Medulla oblongata (tissue), 1 donor: Measurements from ENCODE around the gene TENM4.
A peak's percentile ranks its signal among the peaks of the same experiment; 100 is the strongest.

Experiments used
- DNase-seq: peaks from one replicate; pipeline ENCODE4 v3.0.0-alpha.2; 2015; ENCODE audit errors: extremely low spot score

The TENM4 gene

GRCh38 chr11:78753297-78753696 is 687.5 kb downstream of the TENM4 start:
- no peak for DNase-seq

GRCh38 chr11:78752494-78752893 is 688.3 kb downstream of the TENM4 start:
- DNase-seq, result no peak

GRCh38 chr11:78748918-78749690 is 691.7 kb downstream of the TENM4 start:
- no peak for DNase-seq

GRCh38 chr11:78744949-78745348 is 695.9 kb downstream of the TENM4 start:
- DNase-seq, result no peak

GRCh38 chr11:78744202-78744601 is 696.6 kb downstream of the TENM4 start:
- no peak for DNase-seq

GRCh38 chr11:78742430-78742829 is 698.4 kb downstream of the TENM4 start:
- peak; percentile 30 for DNase-seq

GRCh38 chr11:78741741-78742140 is 699.1 kb downstream of the TENM4 start:
- DNase-seq, result no peak

GRCh38 chr11:78740199-78741071 is 700.4 kb downstream of the TENM4 start:
- DNase-seq, result no peak

GRCh38 chr11:78737891-78738290 is 702.9 kb downstream of the TENM4 start:
- DNase-seq, result no peak

- no peak for DNase-seq
Measured at GRCh38 chr11:78737301-78737700, 703.5 kb downstream of the TENM4 start.

GRCh38 chr11:78735711-78736110 is 705.1 kb downstream of the TENM4 start:
- DNase-seq, result no peak

GRCh38 chr11:78733031-78733430 is 707.8 kb downstream of the TENM4 start:
- no peak for DNase-seq

GRCh38 chr11:78732246-78732645 is 708.6 kb downstream of the TENM4 start:
- no peak for DNase-seq

- no peak for DNase-seq
Measured at GRCh38 chr11:78731027-78731426, 709.8 kb downstream of the TENM4 start.

- DNase-seq, result no peak
Measured at GRCh38 chr11:78730267-78730824, 710.5 kb downstream of the TENM4 start.

- DNase-seq, result peak; percentile 55
Measured at GRCh38 chr11:78727816-78728215, 713.0 kb downstream of the TENM4 start.

GRCh38 chr11:78725200-78725599 is 715.6 kb downstream of the TENM4 start:
- DNase-seq, result no peak

- DNase-seq, result no peak
Measured at GRCh38 chr11:78722786-78723185, 718.0 kb downstream of the TENM4 start.

- DNase-seq, result peak; percentile 18
Measured at GRCh38 chr11:78720281-78720989, 720.4 kb downstream of the TENM4 start.

GRCh38 chr11:78717041-78717440 is 723.8 kb downstream of the TENM4 start:
- no peak for DNase-seq

GRCh38 chr11:78715639-78716311 is 725.1 kb downstream of the TENM4 start:
- peak; percentile 48 for DNase-seq
